GM13977 (cell line): Measurements from ENCODE around the gene TSC22D3.

Experiments
- DNase-seq: peaks from one replicate; pipeline ENCODE4 v3.0.0; 2012; ENCODE audit warnings: low spot score
- in situ Hi-C: fragments of 300-500 bp; cut with MboI; formaldehyde crosslinking; loops from one replicate; pipeline ENCODE4 v1.12.0; 2022; ENCODE audit warnings: low sequenced_read_pairs, low pct_unique_long_range_greater_than_20kb, mixed read lengths, inconsistent platforms; ENCODE audit not compliant: unreplicated experiment
- TF ChIP-seq, protein P1 (sequence below): IDR thresholded peaks from 2 replicates; pipeline ENCODE4 v1.5.1; 2012; ENCODE audit warnings: mild to moderate bottlenecking, control low read depth; ENCODE audit not compliant: insufficient read depth; ENCODE audit errors: extremely low read depth, missing control alignments

The TSC22D3 gene

DNA sequence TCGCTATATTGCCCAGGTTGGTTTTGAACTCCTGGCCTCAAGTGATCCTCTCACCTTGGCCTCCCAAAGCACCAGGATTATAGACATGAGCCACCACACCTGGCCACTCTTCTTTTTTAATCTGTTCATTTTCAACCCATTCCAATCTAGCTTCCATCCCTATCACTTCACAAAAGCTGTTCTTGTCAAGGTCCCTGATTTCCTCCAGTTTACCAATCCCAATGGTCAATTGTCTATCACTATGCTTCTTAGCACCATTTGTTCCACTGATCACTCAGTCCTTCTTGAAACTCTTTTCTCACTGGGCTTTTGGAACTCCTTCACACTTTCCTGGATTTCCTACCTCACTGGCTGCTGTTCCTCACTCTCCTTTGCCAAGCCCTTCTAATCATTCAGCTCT lies 108.7 kb downstream of the TSC22D3 start:
- in situ Hi-C loops = loop anchor here (10.0 kb wide), 1 partner anchor 58 kb away; no protein-coding TSS in a partner anchor
- no peak for DNase-seq
- TF ChIP-seq, protein P1, sequence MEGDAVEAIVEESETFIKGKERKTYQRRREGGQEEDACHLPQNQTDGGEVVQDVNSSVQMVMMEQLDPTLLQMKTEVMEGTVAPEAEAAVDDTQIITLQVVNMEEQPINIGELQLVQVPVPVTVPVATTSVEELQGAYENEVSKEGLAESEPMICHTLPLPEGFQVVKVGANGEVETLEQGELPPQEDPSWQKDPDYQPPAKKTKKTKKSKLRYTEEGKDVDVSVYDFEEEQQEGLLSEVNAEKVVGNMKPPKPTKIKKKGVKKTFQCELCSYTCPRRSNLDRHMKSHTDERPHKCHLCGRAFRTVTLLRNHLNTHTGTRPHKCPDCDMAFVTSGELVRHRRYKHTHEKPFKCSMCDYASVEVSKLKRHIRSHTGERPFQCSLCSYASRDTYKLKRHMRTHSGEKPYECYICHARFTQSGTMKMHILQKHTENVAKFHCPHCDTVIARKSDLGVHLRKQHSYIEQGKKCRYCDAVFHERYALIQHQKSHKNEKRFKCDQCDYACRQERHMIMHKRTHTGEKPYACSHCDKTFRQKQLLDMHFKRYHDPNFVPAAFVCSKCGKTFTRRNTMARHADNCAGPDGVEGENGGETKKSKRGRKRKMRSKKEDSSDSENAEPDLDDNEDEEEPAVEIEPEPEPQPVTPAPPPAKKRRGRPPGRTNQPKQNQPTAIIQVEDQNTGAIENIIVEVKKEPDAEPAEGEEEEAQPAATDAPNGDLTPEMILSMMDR = no peak
